Colon (tissue), 2 donors: ENCODE results near the gene TNFRSF1A.

Experiments used
- FAIRE-seq: peaks from 2 replicates; lab custom pipeline; 2012; peaks lifted over from hg19 to GRCh38; lab: Jason Lieb, UNC
- donor health status: control.
- donor health status: control.

Gene TNFRSF1A

DNA sequence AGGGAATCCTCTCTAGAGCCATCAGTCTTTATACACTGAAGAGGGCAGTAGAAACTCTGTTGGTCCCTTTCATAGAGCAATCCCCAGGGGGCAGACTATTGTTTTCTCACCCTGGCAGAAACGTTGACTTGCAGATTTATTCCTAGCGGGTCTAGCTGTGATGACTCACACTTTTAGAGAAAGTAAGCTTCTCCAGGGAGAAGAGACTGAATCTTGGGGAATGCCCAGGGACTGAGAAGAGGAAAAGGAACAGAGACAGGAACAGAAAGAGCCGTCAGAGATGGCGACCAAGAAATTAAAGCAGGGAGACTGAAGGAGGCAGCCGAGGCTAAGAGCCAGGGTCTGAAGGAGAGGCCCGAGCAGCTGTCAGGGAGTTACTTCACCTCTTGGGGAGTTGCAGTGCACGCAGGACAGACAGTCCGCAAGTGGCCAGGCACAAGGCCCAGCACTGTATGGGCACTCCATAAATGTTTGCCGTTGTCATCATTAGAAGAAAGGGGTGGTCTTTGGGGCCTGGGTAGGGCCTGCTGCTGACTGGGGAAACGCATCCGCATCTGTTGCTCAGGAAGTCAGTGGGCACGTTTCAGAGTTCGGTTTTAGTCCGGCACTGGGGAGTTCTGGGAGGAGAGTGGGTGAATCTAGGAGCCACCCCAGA, 18.4 kb downstream of the TNFRSF1A start:
- FAIRE-seq, result no peak

DNA sequence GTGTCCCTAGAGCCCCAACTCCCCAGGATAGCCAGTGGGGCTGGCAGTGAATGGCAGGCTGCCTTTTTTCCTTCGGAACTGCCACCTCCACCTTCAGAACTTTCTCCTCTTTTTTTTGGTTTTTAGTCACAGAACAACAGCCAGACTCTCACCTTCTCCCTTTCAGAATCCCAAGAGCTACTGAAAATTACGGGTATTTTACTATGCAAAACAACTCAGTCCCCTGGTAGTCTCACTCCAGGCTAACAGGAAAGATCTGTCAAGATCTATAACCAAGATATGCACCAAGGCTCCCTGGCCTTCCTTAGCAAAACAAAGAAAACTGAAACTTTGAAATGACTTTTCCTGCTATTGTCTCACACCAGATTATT, 18.9 kb downstream of the TNFRSF1A start:
- no peak for FAIRE-seq

DNA sequence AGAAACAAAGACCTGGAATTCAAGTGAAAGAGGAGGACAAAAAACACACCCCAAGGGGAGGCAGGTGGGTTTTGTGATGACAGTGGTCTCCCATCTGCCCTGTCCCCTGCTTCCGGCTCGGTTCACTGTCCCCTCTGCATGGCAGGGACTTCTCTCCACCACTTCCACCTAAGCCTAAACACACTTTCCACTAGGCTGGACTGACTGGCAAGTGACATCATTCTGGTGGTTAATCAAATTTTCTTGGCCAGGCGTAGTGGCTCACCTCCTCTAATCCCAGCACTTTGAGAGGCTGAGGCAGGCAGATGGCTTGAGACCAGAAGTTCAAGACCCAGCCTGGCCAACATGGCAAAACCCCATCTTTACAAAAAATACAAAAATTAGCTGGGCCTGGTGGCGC, 19.5 kb downstream of the TNFRSF1A start:
- no peak for FAIRE-seq

DNA sequence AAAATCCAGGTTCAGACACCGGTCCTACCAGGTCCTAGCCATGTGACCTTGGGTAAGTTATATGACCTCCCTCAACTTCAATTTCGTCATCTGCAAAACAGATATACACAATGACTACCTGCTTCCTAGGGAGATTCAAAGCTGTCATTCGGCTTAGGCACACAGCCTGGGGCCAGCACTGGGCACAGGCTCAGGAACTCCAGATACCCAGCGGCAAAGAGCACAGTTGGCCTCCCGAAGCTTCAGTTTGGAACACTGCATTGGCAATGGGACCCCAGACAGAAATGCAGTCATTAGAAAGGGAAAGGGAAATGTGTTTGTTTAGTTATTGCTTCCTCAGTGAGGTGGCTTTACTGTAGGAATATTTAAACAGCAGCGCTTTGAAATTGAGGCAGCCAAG, 20.0 kb downstream of the TNFRSF1A start:
- FAIRE-seq, result no peak

DNA sequence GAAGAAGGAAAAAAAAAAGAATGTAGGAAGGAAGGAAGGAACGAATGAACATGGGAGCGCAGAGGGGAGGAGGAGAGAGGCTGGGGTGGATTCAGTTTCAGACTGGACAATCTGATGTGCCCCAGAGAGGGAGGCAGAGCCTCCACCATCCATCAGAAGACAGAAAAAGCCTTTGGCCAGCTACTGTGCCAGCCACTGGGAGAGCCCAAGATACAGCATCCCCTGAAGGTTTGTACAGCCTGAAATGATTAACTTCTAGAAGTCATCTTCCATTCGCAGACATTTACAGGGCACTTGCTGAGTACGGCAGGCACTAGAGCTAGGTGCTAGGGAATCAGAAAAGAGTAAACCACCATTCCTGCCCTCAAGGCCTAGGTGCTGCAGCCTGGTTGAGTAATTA, 22.4 kb downstream of the TNFRSF1A start:
- FAIRE-seq, result no peak

DNA sequence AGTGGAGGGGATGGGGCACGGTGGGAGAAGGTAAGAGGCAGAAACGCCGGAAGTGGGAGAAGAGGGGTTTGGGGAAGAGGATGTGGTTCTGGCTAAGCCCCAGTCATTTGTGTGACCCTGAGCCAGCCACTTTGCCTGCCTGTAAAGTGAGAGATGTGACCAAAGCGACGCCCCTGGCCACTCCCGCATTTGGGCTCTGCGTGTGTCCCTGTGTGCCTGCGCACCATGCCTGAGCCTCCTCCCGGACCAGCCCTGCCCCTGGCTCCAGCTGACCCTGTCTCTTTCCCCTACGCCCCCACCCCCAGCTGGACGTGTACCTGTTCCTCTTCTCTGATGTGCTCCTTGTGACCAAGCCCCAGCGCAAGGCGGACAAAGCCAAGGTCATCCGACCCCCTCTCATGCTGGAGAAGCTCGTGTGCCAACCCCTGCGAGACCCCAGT, 23.4 kb downstream of the TNFRSF1A start:
- no peak for FAIRE-seq

DNA sequence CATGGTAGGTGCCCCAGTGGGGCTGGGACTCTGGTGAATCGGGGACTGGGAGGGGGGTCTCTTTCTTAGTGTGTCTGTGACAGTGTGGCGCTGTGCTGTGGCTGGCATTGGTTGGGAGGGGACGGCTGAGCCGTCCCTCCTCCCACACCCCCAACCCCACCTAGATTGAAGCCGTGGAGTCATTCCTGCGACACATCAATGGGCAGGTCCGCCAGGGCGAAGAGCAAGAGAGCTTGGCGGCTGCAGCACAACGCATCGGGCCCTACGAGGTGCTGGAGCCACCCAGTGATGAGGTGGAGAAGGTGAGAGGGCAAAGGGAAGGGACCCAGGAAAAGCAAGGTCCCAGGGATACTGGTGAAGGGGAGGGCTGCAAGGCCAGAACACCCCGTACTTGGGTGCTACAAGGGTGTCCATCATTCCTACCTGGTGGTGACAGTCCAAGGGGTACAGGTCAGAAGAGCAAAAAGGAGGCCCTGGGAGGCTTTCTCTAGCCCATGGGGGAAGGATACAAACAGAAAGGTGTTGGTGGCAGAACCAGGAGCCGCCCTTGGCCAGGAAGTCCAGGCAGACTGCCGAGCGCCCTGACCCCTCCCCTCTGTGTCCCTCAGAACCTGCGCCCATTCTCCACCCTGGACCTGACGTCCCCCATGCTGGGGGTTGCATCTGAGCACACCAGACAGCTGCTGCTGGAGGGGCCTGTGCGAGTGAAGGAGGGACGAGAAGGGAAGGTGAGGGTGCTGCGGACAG, 24.0 kb downstream of the TNFRSF1A start:
- FAIRE-seq, result no peak

DNA sequence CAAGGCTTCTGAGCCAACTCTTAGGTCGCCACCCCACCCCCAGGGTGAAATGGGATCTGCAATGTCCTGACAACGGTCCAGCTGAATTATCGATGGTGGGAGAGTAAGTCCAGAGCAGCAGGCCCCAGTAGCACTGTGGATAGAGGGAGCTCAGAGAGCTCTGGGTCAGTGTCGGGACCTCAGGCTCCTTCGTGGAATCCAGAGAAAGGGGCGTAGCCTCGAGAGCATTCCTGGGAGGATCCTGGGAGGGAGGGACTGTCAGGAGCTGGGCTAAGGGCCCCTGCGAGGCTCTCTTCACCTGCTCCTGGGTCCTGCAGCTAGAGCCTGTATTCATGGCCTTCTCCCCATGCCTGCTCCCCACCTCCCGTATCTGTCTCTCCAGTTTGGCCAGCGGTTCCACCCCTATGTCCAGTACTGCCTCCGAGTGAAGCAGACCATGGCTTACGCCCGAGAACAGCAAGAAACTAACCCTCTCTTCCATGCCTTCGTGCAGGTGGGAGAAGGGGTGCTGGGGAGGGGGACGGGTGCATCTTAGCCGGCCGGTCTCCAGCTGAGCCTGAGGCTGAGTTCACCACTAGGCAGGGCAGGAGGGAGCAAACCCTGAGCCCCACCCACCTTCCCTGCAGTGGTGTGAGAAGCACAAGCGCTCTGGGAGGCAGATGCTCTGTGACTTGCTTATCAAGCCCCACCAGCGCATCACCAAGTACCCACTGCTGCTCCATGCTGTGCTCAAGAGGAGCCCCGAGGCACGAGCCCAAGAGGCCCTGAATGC, 24.8 kb downstream of the TNFRSF1A start:
- no peak for FAIRE-seq

DNA sequence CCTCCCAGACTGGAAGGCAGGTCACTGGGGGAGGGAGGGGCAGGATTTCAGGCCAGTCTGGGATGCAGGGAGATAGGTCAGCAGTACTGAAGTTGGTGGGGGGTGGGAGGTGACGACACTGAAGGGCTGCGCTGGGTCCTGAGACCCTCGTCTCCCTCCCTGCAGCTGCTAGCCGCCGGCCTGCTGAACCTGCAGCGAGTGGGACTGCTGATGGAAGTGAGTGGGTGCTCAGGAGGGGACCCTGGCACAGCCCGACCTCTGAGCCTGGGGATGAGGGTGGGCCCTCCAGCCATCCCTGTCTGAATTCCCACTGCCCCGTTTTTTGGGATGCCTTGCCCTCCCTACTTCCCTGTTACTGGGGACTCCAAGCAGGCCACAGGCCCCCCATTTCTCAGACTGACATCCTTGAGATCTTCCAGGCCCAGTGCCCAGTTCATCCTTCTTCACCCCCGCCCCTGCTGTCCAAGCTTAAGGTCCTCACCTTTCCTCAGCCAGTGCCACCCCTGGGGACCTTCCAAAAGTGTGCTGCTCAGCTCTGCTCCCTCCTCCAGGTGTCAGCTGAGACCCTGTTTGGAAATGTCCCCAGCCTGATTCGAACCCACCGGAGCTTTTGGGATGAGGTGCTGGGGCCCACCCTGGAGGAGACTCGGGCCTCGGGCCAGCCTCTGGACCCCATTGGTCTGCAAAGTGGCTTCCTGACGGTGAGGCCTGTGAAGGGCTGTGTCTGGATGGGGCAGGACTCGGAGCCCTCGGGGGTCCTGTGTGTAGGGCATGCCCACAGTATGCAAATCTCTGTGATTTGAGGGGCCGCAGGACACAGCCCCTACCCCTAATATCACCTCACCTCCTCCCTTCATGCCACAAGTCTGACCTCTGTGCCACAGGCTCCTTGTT, 25.9 kb downstream of the TNFRSF1A start:
- FAIRE-seq, result no peak

DNA sequence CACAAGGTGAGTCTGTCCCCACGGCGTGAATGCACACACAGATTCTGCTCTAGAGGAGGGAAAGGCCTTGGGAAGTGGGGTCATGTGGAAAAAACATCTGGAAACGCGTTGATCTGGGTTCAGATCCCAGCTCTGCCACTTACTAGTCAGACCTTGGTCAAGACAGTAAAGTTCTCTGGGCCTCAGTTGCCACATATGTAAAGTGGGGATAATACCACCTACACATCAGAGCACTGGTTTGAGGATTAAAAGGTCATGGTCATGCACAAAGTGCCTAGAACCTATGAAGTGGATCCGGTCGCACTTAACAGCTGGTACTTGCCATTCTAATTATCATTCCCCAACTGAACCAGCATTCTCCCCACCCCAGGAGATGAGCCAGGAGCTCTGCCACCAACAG, 26.7 kb downstream of the TNFRSF1A start:
- FAIRE-seq, result no peak

DNA sequence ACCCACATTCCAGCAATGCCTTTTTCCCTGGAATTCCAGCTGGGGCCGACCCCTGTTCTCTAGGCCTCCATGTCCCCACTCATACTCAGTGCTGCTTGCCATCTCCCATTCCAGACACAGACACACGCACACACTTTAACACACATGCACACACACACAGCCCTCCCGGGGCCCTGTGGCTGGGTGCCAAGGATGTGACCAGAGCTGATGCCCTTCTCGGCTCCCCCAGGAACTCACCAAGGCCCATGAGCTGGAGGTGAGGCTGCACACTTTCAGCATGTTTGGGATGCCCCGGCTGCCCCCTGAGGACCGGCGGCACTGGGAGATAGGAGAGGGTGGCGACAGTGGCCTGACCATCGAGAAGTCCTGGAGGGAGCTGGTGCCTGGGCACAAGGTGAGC, 27.1 kb downstream of the TNFRSF1A start:
- no peak for FAIRE-seq

DNA sequence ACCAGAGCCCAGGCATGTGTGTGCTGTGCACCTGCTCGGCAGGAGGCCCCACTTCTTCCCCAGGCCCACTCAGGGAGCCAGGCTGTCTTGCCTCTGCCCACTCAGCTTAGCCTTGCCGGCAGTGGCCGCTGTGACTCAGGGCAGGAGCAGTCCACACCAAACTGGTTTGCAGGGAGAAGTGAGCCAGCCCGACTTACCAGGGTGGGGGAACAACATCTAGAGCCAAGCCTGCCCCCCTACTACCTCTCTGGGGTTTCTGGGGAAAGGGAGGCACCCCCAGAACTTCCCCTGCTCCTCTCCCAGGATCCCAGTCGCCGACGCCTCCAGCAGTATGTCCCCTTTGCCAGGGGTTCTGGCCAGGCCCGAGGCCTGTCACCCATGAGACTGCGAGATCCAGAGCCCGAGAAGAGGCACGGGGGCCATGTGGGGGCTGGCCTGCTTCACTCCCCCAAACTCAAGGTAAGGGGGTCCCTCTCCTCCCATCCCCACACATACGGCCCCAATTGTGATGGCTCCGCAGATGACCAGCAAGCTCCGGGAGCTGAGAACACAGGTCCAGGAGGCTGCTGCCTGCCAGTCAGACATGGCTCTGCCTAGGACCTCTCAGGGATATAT, 28.4 kb downstream of the TNFRSF1A start:
- FAIRE-seq, result no peak

DNA sequence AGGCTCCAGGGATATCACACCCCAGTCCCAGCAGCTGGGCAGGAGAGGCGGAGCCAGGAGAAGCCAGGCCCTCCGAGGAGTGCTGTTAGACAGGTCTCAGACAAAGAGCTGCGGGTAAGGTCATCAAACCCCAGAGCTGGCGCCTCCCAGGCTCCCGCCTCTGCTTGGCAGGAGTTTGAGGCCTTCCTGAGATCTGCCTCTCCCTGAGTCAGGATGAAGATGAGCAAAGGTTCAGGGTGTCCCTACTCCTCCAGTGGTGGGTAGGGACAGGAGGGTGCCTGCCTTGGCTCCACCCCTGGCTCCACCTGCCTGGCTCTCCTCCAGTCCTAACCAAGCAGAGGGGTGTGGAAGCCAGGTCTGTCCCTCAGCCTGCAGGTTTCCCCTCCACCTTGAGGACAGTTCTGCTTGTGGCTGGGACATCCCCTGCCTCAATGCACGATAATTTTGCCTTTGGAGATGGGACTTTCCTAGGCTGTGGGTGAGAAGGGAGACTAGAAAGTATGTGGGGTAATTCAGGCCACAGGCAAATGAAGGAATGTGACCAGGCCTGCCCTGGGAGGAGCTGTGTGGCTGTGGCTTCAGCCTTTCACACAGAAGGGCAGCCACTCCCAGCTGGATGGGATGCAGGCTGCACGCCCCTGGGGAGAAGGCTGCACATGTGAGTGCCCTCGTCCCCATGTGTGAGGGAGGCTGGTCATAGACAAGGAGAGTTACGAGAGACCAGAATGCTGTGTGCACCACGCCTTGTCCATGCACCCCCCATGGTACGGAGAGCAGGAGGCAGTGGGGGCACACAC, 29.1 kb downstream of the TNFRSF1A start:
- no peak for FAIRE-seq

DNA sequence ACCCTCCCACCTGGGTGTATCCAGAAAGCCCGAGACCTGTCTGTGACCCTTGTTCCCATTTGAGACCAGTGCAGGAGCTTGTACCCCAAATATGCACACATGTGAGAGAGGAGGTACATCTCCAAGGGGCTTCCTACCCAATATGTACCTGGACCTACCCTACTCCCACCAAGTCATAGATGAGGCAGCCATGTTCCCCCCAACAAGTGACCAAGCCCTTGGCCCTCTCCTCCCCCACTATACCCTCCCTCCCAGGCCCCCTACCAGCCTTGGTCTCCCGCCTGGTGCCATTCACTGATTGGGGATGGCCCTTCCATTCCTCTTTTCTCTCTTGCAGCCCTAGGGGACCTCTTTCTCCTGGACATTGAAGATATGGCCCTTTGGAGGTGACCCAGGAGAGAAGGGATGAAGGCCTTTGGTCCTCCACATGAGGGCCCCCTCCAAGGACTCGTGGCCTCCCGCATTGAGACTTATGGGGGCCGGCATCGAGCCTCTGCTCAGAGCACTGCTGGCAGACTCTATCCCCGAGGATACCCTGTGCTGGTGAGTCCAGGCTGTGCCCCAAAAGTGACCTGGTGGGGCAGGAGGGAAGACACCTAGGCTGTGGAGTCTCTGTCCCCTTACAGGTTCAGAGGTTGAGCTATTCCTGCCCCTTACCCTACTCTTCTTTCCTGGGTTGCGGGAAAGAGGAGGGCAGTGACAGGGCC, 29.9 kb downstream of the TNFRSF1A start:
- FAIRE-seq, result no peak

DNA sequence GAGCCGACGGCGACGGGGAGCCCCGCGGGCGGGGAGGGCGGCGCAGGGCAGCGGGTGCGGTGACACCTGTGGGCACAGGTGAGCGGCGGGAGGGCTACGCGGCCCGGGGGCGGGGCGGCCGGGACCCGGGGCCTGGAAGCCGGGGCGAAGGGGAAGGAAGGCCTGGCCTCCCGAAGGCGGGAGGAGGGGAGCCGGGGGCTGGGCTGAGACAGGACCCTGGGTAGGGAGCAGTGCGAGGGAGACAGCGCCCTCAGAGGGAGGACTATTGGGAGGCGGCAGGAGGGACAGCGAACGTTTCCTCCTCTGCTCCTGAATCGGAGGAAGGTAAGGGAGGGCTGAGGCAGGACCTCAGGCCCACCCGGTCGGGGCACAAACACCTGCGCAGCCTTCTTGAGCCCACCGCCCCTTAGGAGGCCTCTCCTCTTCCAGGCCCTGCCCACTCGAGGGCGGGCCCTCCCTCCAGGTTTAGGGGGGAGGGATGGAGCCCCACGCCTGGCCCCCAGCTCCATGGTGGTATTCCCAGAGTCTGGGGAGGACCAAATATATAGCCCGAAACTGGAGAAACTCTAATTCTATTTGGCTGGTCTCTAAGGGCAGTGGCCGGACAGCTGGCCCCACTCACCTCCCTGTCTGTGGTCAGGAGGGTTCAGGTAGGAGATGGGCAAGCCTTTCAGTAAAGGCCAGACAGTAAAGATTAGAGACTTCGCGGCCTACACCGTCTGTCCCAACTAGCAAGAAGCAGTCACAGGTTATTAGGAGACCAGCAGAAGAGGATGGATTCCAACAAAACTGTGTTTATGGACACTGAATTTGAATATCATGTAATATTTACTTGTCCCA, 30.9 kb downstream of the TNFRSF1A start:
- FAIRE-seq, result no peak

DNA sequence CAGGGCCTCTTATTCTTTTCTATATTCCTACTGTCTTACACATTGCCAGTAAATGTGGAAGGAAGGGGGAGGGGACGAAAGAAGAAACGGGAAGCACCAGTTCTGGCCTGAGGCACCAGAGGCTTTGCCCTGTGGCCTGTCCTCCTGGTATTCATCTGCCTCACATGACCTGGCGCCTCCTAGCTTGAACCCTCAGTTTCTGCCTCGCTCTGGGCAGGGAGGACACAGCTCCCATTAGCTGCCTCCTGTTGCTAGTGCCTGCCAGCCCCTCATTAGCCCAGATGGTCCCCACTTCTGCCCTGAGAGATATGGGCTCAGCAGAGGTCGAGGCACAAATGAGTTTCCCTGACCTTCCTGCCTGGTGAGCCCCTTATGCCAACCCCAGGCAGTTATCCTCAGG, 34.3 kb downstream of the TNFRSF1A start:
- no peak for FAIRE-seq

DNA sequence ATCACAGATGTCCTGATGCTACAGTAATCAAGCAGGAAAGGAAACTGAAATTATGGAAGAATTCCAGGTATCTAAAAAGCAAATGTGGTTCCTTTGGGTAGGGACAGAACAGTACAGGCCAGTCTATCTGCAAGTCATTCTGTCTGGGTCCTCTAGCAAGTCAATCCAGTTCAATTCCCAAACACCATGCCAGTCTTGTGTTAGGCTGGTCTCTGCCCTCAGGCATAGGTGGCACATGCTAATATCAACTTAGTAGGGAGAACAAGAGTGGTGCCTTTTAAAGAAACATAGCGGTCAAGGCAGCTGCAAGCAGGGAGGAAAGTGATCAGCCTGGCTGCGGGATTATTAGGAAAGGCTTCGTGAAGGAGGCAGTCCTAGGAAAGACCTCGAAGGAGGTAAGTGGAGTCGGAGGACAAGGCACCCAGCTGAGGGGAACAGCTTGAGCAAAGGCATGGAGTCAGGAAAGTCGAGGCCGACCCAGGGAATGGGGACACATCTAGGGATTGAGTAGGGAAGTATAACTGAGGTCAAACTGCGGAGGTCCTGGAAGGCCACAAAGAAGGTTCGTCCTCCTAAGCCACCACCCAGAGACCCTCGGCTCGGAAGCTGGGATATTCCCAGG, 35.2 kb downstream of the TNFRSF1A start:
- no peak for FAIRE-seq

DNA sequence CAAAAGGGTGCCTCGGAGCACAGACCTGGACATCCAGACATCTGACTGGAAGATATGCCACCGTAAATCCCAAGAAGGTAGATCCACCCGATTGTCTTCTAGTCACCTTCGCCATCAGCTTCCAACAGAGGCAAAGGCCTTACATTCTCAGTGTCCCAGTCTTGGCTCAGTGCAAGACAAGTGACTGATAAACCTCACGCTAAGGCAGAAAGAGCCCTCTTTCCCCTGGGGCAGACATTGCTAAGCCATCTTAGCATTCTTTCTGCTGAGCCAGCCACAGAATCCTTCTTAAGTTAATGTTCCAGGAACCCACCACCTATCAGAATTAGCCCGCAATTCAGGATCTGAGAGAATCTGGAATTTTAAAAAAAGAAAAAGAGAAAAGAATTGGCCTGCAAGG, 35.7 kb downstream of the TNFRSF1A start:
- no peak for FAIRE-seq

DNA sequence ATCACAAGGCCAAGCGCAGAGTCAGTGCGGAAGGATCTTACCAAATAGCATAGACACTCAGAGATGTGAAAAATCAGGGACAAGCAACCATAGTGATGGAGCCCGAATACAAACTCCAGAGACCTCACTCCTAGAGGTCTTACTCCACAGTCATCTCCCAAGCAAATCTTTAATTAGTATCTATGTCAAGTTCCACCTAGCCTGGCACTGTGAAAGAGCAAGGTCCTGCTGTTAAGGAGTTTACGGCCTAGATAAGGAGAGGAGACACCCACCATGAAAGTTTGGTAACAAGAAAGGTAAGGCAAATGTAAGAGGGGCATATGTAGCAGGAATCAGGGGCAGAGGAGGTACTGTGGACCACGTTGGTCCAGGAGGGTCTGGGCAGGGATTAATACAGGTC, 38.8 kb downstream of the TNFRSF1A start:
- no peak for FAIRE-seq
